NB4 (cell line): Measurements from ENCODE around the gene CC2D1A.

Experiments used
- MYC ChIP-seq: IDR thresholded peaks from 2 replicates; pipeline ENCODE4 v1.6.1; 2011; ENCODE audit warnings: low read depth, low read length
- POLR2A ChIP-seq: IDR thresholded peaks from 2 replicates; pipeline ENCODE4 v1.6.1; 2011; ENCODE audit warnings: mild to moderate bottlenecking; ENCODE audit not compliant: insufficient read length; ENCODE audit errors: extremely low read depth
- TF ChIP-seq, protein P1 (sequence below): IDR thresholded peaks from one replicate; pipeline ENCODE4 v1.5.1; 2012; ENCODE audit warnings: low read depth, low read length

DNA sequence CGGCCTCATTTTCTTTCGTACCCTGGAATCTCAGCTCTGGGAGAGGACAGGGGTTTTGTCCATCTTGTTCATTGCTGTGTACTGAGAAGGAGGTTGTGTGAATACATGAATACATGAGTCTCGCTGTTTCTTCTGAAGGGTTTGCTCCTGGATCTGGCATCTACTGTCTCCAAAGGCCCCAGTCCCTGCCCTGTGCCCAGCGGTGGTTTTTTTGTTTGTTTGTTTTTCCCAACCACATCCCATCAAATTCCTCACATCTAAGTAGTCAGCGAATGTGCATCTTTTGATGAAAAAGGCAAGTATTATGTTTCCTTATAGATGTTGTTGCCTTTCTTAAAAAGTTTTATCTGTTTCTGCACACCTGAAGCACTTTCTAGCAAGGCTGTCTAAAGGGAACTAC lies 58.8 kb downstream of the CC2D1A start:
- TF ChIP-seq, protein P1, sequence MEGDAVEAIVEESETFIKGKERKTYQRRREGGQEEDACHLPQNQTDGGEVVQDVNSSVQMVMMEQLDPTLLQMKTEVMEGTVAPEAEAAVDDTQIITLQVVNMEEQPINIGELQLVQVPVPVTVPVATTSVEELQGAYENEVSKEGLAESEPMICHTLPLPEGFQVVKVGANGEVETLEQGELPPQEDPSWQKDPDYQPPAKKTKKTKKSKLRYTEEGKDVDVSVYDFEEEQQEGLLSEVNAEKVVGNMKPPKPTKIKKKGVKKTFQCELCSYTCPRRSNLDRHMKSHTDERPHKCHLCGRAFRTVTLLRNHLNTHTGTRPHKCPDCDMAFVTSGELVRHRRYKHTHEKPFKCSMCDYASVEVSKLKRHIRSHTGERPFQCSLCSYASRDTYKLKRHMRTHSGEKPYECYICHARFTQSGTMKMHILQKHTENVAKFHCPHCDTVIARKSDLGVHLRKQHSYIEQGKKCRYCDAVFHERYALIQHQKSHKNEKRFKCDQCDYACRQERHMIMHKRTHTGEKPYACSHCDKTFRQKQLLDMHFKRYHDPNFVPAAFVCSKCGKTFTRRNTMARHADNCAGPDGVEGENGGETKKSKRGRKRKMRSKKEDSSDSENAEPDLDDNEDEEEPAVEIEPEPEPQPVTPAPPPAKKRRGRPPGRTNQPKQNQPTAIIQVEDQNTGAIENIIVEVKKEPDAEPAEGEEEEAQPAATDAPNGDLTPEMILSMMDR = no peak
- TF ChIP-seq POLR2A = no peak
- TF ChIP-seq MYC = no peak
